Stimulated activated CD8-positive, alpha-beta memory T cell treated with anti-CD3 and anti-CD28 coated beads, Interleukin-15, amount 100 ng/mL, for 24 hours (primary cell): ENCODE data around the gene ATAD3A.
"Not testable (repeated sequence)": the region's sequence is repeated elsewhere in the genome, so short reads cannot be mapped to it uniquely, and the experiment has no call there.

ENCODE experiments used
- DNase-seq: peaks from one replicate; pipeline ENCODE4 v3.0.0-alpha.2; 2020; ENCODE audit warnings: low read depth

The ATAD3A gene

DNA sequence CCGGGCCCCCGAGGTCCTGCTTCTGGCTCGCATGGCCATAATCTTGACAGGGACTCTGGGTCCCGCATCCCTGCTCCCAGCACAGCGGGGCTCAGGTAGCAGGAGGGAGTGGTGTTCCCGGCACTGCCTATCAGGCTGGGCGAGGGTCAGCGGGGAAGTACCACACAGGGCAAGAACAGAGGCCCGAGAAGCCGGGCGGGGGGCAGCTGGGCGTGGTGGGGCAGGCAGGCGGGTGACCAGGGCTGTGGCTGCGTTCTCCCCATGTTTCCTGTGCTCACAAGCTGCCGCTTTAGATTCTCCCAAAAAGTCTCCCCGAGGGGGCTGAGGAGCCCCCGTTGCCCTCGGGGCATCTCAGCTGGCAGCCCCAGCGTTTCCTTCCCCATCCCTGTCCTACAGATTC is 22.1 kb upstream of the ATAD3A start:
- DNase-seq, result no peak

- DNase-seq, result no peak
Measured at GRCh38 chr1:1490633-1491230, 21.2 kb upstream of the ATAD3A start.

GRCh38 chr1:1491601-1492000 is 20.4 kb upstream of the ATAD3A start:
- no peak for DNase-seq

- DNase-seq, result not testable (repeated sequence)
Measured at GRCh38 chr1:1494311-1494710, 17.7 kb upstream of the ATAD3A start.

GRCh38 chr1:1495461-1495975 is 16.4 kb upstream of the ATAD3A start:
- DNase-seq, result not testable (repeated sequence)

- peak; percentile 33 for DNase-seq
Measured at GRCh38 chr1:1504777-1505365, 7.1 kb upstream of the ATAD3A start.

DNA sequence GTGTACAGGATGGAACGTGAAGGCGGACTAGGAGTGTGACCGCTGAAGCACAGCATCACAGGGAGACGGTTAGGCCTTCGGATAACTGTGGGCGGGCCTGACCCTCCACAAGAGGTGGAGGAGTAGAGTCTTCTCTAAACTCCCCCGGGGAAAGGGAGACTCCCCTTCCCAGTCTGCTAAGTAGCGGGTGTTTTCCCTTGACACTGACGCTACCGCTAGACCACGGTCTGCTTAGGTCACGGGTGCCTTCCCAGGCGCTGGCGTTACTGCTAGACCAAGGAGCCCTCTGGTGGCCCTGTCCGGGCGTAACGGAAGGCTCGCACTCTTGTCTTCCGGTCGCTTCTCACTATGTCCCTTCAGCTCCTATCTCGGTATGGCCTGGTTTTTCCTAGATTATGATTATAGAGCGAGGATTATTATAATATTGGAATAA is 6.6 kb upstream of the ATAD3A start:
- DNase-seq, result not testable (repeated sequence)

GRCh38 chr1:1505801-1506200 is 6.2 kb upstream of the ATAD3A start:
- not testable (repeated sequence) for DNase-seq

GRCh38 chr1:1507305-1507704 is 4.7 kb upstream of the ATAD3A start:
- no peak for DNase-seq

GRCh38 chr1:1508775-1509464 is 3.0 kb upstream of the ATAD3A start:
- not testable (repeated sequence) for DNase-seq

DNA sequence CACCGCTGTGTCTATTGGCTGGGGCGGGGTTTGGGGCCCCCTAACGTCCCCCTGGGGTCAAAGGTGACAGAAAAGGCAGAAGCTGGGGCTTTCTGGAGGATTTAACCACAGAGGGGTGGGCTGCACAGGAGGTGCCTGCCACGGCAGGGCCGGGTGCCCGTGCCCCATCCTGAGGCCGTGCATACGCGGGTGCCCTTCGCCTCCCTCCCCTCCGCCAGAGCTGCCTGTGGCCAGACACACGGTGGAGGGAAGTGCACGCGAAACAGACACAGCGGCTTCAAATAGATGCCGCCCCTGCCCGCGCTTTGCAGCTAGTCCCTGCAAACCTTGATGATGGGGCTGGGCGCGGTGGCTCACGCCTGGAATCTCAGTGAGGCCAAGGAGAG is 2.5 kb upstream of the ATAD3A start:
- not testable (repeated sequence) for DNase-seq

DNA sequence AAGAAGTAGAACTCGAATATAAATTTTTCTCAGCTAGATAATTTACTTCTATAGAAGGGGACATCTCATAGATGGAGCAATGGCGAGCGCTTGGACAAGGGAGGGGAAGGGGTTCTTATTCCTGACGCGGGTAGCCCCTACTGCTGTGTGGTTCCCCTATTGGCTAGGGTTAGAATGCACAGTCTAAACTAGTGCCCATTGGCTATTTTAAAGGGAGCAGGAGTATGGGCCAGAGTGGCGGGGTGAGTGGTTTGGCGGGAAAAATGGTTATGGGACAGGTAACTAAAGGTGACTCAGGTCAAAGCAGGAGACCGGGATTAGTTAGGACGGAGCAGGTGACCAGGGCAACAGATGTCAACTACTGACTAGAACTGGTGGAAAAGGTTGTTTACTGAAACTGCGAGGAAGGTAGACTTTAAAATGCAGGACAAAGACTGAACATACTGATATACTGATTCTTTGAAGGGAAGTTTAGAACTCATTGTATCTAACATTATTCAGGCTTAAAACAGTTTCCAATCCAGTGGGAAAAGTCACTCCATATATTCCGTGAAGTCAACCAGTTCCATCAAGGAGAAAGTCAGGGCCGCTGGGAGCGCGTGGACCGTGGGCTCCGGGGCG is 940 bp upstream of the ATAD3A start:
- DNase-seq, result no peak

DNA sequence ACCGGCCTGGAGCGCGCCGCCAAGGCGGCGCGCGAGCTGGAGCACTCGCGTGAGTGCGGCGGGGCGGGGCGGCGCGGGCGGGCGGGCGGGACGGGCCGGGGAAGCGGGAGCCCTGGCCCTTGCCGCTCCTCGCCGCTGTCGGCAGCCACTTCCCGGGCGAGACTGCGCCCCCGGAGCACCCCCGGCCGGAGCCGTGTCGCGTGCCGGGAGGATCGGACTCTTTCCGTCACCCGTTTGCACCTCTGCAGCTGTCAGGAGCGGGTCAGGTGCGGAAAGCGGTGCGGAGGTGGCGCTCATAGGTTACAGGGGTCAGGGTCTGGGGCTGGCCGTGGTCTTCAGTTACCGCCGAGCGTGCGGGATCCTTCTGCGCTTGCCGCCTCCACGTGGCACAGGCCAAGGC is 463 bp downstream of the ATAD3A start:
- DNase-seq, result not testable (repeated sequence)

GRCh38 chr1:1513675-1514074 is 1.7 kb downstream of the ATAD3A start:
- not testable (repeated sequence) for DNase-seq

GRCh38 chr1:1514376-1514775 is 2.4 kb downstream of the ATAD3A start:
- not testable (repeated sequence) for DNase-seq

DNA sequence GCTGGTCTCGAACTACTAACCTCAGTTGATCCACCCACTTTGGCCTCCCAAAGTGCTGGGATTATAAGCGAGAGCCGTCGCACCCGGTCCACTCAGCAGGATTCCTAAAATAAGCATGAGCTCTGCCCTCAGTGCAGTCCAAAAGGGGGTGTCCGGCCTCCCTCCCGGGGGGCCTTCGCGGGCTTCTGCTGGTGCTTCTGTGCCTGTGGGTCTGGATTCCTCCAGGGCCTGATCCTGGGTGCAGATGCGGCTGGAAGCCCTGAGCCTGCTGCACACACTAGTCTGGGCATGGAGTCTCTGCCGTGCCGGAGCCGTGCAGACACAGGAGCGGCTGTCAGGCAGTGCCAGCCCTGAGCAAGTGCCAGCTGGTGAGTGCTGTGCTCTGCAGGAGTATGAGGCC is 5.0 kb downstream of the ATAD3A start:
- not testable (repeated sequence) for DNase-seq

DNA sequence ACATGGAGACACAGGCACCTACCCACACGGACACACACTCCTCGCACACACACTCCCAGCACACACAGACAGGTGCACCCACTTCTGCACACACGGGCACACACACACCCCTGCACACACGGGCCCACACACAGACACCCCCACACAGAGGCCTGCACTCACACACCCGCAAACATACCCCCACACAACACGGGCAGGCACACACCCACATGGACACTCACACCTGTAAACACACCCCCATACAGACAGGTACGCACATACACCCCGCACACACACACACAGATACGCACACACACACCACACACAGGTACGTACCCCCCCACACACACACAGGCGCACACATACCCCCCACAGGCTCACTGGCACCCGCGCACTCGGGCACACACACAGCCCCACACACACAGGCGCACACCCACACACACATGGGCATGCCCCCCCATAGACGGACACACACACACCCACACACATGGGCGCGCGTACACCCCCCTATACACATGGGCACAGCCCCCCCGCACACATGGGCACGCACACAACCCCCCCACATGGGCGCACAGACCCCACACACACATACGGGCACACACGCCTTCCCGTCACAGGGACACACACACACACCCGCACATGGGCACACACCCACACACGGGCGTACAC is 6.1 kb downstream of the ATAD3A start:
- no peak for DNase-seq

DNA sequence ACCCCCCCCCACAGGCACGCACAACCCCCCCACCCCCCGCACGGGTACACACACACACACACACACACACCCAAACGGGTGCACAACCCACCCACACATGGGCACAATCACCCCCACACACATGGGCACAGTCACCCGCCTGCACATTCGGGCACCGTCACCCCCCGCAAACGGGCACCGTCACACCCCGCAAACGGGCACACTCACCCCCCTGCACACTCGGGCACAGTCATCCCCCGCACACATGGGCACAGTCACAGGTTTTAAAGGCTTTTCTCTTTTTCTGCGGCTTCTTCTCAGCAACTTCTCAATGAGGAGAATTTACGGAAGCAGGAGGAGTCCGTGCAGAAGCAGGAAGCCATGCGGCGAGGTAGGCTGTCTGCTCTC is 6.7 kb downstream of the ATAD3A start:
- DNase-seq, result not testable (repeated sequence)

- not testable (repeated sequence) for DNase-seq
Measured at GRCh38 chr1:1519805-1520505, 8.0 kb downstream of the ATAD3A start.

GRCh38 chr1:1521331-1521730 is 9.4 kb downstream of the ATAD3A start:
- DNase-seq, result no peak

DNA sequence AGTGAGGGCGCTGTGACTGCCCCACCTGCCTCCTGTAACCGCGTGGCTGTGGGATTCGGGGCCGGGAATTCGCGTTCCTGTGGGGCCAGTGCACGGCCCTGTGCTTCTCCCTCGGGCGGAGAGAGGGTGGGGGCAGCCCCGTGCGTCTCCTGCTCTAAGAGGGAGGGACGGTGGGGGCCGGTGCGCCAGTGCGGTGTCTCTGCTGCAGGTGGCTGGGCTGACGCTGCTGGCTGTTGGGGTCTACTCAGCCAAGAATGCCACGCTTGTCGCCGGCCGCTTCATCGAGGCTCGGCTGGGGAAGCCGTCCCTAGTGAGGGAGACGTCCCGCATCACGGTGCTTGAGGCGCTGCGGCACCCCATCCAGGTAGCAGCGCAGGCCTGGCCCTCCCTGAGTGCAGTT is 10.6 kb downstream of the ATAD3A start:
- DNase-seq, result not testable (repeated sequence)

GRCh38 chr1:1523226-1523625 is 11.3 kb downstream of the ATAD3A start:
- not testable (repeated sequence) for DNase-seq
